KOPT-K1 (cell line): ENCODE results near the gene CKMT1B.
"Not testable (repeated sequence)": the region's sequence is repeated elsewhere in the genome, so short reads cannot be mapped to it uniquely, and the experiment has no call there.

Experiments used
- H3K27ac ChIP-seq: fragments of 200-600 bp; sonication (generic); 2 replicates; pipeline ENCODE4 v1.5.1; 2016; ENCODE audit warnings: antibody characterized with exemption, mild to moderate bottlenecking, low read depth, low read length; ENCODE audit not compliant: poor library complexity, severe bottlenecking
- H3K36me3 ChIP-seq: fragments of 200-600 bp; sonication (generic); 2 replicates; pipeline ENCODE4 v1.5.1; 2017; ENCODE audit warnings: antibody characterized with exemption, mild to moderate bottlenecking, low read length, moderate library complexity; ENCODE audit not compliant: insufficient read depth
- H3K9me3 ChIP-seq: fragments of 200-600 bp; sonication (generic); 2 replicates; pipeline ENCODE4 v1.5.1; 2017; ENCODE audit warnings: antibody characterized with exemption, low read length, mild to moderate bottlenecking; ENCODE audit not compliant: insufficient read depth, poor library complexity, severe bottlenecking

The CKMT1B gene

DNA sequence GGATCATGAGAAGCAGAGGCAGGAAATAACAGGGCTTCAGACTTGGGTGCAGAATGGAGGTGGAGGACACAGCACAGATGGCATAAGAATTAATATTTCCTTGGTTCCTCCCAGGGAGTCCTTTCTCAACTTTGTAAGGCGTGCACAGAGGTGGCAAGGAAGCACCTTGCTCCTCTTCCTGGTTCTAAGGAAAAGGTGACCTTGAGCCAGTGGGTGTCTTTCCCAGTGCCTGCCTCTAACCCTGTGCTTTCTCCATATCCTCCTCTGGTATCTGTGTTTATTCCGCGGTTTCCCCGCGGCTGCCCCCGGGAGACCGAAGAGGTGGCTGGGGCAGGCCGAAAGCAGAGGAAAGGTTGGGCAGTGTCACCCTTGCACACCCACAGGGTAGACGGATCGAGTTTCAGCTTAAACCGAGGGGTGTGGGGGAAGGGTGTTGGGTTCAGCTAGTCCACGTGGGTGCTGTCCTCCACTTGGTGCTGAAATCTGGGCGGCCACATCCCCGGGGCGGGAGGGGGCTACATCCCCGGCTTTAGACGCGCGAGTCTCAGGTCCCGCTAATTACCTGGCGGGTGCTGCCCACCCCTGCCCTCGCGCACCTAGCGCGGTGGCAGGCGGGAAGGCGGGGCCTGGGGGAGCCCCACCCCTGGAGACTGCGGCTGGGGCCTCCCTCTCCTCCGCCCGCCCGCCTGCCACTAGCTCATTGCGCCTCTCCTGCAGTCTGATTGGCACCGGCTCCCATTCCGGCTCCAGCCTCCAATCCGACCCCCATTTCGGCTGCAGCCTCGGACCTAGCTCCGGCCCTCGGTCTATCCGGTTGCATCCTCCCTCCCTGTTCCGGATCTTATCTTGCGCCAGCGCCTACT lies at the start of gene CKMT1B:
Gene CKMT1B (plus strand): TSS at position 700 of the 863 bp plus-strand sequence. CDS start 192 bp downstream, outside the sequence.
- H3K27ac ChIP-seq, H3K9me3 ChIP-seq, H3K36me3 ChIP-seq: not testable (repeated sequence)

DNA sequence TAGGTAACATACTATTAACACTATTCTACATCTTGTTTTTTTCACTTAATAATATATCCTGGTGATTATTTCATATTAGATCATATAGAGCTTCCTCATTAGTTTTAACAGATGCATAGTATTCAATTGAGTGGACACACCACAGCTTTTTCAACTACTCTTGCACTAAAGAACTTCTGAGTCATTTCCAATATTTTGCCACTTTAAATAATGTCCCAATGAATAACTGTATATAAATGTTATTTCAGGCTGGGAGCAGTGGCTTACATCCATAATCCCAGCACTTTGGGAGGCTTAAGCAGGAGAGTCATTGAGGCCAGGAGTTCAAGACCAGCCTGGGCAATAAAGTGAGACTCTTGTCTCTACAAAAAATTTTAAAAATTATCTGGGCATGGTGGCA lies 49.6 kb upstream of the CKMT1B start:
- Histone ChIP-seq H3K36me3 (no peaks in the 10 kb centered on the region), H3K9me3 (peaks cover 4% of the 10 kb centered on the region), H3K27ac (no peak overlapping the region)

DNA sequence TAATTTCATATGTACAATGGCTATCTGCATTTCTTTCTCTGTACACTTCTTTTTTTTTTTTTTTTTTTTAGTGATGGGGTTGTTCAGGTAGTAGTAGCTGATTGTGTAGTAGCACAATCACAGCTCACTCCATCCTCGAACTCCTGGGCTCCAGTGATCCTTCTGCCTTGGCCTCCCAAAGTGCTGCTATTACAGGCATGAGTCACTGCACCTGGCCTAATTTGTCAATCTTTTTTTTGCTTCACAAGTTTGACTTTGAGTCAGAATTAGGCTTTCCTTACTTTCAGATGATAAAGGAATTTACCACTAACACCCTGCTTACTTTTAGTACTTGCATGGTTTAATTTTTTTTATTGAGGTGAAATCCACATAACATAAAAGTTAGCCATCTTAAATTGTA lies 48.4 kb upstream of the CKMT1B start:
- H3K36me3 ChIP-seq = no peaks in the 10 kb centered on the region
- peaks cover 4% of the 10 kb centered on the region for H3K9me3 ChIP-seq

DNA sequence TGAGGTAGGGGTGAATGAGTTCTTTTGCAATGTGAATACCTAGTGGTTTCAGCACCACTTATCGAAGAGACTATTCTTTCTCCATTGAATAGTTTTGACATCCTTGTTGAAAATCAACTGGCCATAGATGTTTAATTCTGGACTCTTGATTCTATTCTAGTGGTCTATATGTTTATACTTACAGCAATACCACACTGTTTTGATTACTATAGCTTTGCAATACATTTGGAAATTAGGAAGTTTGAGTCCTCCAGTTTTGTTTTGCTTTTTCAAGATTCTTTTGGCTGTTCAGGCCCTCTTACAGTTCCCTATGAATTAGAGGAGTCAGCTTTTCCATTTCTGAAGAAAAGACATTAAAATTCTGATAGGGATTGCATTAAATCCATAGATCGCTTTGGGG lies 46.3 kb upstream of the CKMT1B start:
- Histone ChIP-seq H3K9me3 (peaks cover 4% of the 10 kb centered on the region), H3K36me3 (no peaks in the 10 kb centered on the region), H3K27ac (no peak overlapping the region)

More for the DNA sequence above, 48.4 kb upstream of the CKMT1B start:
- no peak overlapping the region for H3K27ac ChIP-seq

DNA sequence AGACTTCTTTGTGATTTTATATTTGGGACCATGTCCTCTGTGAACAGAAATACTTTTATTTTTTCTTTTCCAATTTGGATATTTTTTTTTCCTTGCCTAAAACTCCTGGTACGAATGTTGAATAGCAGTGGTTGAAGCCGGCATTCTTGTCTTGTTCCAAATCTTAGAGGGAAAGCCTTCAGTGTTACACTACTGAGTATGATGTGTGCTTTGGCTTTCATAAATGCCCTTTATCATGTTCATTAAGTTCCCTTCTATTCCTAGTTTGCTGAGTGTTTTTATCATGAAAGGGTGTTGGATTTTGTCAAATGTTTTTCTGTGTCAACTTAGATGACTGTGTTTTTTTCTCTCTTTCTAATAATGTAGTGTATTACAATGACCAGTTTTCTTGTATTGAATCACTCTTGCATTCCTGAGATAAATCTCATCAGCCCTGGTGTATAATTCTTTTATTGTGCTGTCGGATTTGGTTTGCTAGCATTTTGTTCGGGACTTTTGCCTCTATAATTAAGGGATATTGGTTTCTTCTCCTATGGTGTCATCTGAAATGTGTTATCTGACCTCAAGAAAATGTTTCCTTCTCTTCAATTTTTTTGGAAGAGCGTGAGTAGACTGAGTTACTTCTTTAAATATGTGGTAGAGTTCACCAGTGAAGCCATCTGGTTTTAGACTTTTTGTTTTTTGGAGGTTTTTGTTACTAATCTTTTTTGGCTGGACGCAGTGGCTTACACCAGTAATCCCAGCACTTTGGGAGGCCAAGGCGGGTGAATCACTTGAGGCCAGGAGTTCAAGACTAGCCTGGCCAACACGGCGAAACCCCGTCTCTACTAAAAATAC lies 43.1 kb upstream of the CKMT1B start:
- H3K27ac ChIP-seq = no peak overlapping the region
- H3K36me3 ChIP-seq = no peaks in the 10 kb centered on the region
- peaks cover 4% of the 10 kb centered on the region for H3K9me3 ChIP-seq

DNA sequence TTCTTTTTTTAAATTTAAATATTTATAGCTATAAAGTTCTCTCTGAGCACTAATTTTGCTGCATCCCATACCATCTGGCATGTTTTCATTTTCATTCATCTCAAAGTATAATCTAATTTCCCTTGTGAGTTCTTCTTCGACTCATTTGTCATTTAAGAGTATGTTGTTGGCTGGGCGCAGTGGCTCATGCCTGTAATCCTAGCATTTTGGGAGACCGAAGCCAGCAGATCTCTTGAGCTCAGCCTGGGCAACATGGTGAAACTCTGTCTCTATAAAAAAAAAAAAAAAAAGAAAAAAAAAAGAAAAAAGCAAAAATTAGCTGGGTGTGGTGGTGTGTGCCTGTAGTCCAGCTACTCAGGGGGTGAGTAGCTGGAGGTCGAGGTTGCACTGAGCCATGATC lies 41.6 kb upstream of the CKMT1B start:
- Histone ChIP-seq H3K27ac (no peak overlapping the region), H3K36me3 (no peaks in the 10 kb centered on the region), H3K9me3 (peaks cover 4% of the 10 kb centered on the region)

DNA sequence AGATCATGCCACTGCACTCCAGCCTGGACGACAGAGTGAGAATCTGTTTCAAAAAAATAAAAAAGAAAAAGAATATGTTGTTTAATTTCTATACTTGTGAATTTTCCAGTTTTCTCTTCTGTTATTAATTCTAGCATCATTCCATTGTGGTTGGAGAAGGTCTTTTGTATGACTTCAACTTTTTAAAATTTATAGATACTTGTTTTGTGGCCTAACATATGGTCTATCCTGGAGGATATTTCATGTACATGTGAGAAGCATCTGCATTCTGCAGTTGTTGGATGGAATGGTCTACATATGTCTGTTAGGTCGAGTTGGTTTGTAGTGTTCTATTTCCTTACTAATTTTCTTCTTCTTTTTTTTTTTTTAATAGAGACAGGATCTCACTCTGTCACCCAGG lies 40.8 kb upstream of the CKMT1B start:
- no peaks in the 10 kb centered on the region for H3K36me3 ChIP-seq
- no peak overlapping the region for H3K27ac ChIP-seq
- H3K9me3 ChIP-seq = no peaks in the 10 kb centered on the region

DNA sequence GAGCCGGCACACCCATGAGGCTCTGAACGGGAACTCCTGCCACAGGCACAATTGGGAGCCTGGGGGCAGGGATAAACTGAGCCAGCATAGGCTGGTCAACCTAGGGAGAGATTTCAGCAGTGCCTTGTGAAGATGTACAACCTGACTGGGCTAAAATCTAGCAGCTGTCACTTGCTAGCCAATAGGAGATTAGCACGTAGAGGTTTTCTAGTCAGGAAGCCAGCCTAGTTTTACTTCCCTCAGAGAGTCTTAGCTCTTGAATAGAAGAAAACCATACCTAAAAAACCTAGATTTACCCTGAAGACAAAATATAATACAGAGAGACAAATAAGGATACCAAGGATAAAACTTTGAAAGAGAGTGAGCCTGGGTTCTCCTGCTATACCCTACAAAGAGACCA lies 31.1 kb upstream of the CKMT1B start:
- H3K36me3 ChIP-seq, H3K9me3 ChIP-seq, H3K27ac ChIP-seq: not testable (repeated sequence)

DNA sequence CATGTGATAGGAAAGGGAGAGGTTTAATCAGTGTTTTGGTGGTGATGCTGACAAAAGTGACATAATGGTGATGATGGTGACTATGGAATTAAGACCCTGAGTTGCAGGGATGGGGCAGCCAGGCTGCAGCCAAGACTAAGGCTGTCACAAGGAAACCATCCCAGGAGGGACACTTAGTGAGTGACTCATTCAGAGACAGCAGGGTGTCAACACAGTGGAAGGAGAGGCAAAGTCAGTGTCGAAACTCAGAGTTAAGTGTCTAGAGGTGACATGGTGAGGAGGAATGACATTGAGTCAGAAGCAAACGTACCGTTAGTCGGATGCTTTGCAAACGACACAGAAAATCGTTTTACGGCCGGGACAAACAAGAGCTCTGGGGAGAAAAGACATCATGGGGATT lies 30.0 kb upstream of the CKMT1B start:
- H3K9me3 ChIP-seq, H3K27ac ChIP-seq, H3K36me3 ChIP-seq: not testable (repeated sequence)

DNA sequence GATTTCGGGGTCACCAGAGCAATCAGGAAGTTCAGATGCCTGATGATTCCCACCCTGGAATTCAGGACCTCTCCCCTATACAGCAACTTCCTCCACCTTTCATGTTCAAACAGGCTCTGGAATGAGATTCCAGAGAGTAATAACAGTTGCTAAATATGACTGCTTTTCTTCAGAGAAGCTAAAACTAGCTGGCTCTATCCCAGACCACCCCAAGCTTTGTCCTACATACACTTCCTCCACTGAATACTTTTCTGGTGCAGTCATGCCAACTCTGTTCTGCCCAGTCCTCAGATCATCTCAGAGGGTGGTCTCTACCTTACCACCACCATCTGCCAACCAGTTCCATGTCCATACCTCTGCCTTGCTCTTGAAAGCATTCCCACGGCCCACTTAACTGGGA lies 27.2 kb upstream of the CKMT1B start:
- not testable (repeated sequence) for H3K27ac ChIP-seq, H3K9me3 ChIP-seq, H3K36me3 ChIP-seq

DNA sequence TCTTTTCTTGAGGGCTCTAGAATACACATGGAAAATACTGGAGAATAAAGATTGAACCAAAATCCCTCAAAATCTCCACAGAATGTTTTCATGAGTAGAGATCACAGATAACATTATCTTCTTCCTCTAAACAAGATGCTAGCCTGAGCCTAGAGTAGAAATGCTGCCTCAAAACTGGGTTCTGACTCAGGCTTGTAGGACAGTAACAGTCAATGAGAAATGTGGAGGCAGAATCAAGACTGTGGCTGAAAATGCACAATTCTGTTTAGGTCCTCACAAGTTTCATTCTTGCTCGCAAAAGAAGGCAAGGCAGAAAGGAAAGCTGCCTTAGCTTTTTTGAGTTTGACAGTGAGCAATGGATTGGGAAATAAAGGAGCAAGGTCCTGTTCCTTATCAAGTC lies 19.2 kb upstream of the CKMT1B start:
- H3K9me3 ChIP-seq, H3K27ac ChIP-seq, H3K36me3 ChIP-seq: not testable (repeated sequence)

DNA sequence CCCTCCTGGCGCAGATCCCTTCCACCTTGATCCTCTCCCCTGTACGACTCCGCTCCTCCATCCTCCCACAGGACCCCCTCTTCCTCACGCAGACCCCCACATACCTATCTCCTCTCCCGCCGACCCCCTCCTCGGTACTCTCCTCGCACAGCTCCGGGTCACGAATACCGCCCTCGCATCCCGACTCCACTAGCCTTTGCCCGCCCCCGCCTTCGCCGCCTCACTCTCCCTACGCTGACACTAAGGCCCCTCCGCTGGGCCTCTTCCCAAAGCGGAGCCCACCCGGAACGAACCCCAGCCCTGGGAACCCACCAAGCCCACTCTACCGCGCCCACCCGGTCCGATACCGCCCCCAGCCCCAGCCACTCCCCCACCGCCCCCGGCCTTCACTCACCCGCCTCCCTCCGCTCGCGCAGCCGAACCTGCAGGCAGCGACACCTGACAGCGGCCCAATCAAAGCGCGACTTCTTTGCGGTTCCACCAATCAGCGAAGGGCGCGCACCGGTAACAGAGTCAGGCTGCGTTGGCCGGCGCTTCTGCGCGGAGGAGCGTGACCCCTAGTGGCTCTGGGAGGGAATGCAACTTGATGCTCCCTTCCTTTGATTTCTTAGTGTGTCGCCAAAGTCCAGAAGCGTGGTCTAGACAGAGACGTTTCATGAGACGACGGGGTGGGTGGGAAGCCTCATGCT lies 3.9 kb upstream of the CKMT1B start, which contains the start of gene PPIP5K1:
Gene PPIP5K1 (minus strand): TSS at position 431 of the 689 bp plus-strand sequence. CDS start 5,704 bp downstream, outside the sequence.
- H3K27ac ChIP-seq, H3K36me3 ChIP-seq, H3K9me3 ChIP-seq: not testable (repeated sequence)

DNA sequence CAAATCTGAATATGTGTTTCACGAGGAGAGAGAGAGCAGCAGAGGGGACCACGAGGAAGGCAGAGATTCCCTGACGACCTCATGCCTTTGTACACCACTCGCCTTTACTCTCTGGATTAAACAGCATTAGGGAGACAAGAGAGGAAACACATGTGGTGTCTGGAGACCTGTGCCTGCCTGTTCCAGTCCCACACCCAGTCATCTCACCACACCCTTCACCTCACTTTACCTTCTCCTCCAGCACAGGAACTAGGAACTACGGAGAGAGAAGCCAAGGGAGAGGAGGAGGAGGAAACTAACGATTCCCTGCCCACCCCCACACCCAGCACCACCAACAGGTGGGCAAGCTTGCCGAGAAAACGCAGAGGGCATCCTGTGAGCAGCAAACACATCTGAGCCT lies 986 bp upstream of the CKMT1B start:
- H3K9me3 ChIP-seq = not testable (repeated sequence)

DNA sequence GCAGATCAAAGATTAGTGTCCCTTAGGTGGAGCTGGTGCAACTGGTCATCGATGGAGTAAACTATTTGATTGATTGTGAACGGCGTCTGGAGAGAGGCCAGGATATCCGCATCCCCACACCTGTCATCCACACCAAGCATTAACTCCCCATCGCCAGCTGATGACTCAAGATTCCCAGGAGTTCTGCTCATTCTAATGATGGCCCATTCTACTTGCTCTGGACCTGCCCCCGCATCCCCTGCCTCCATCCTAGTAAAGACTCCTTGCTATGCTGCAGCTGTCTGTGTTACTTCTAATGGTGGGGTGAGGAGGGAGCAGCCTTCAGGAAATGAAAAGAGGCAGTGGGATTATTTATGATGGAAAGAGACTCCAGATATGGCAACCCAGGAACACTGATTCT lies 5.3 kb downstream of the CKMT1B start:
- not testable (repeated sequence) for H3K9me3 ChIP-seq, H3K27ac ChIP-seq, H3K36me3 ChIP-seq

More for the DNA sequence above, 986 bp upstream of the CKMT1B start:
- not testable (repeated sequence) for H3K27ac ChIP-seq, H3K36me3 ChIP-seq

DNA sequence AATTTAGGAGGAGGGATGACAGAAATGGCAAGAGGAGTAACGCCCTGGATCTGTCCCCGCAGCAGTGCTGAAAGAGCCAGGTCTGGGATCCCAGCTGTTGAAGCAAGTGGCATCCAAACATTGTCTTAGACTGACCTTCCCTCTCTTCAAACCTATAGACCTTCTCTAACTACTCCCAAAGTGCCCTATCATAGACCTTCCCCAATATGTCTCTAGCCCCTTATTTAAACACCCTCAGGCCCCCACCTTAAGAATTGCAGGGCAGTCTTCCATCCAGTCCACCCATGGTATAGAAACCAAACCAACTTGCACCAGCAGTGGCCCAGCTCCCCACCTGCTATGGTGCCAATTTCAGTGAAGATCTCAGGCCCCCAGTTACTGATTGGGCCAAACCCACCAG lies 6.4 kb downstream of the CKMT1B start:
- not testable (repeated sequence) for H3K9me3 ChIP-seq, H3K36me3 ChIP-seq, H3K27ac ChIP-seq
